KMS-11 (cell line): ENCODE results near the gene DUSP8.
"Not testable (repeated sequence)": the region's sequence is repeated elsewhere in the genome, so short reads cannot be mapped to it uniquely, and the experiment has no call there.

Source experiments
- H2AFZ ChIP-seq: fragments of 200-600 bp; sonication (generic); 2 replicates; pipeline ENCODE4 v1.6.1; 2016; ENCODE audit warnings: antibody characterized with exemption, mixed run types, low read depth
- H3K27ac ChIP-seq: fragments of 200-600 bp; sonication (generic); 2 replicates; pipeline ENCODE4 v1.6.1; 2016; ENCODE audit warnings: mild to moderate bottlenecking, mixed run types
- H3K27me3 ChIP-seq: fragments of 200-600 bp; sonication (generic); 2 replicates; pipeline ENCODE4 v1.6.1; 2017; ENCODE audit warnings: mild to moderate bottlenecking, low read depth, mixed run types, moderate library complexity; ENCODE audit not compliant: insufficient read depth
- H3K36me3 ChIP-seq: fragments of 200-600 bp; sonication (generic); 2 replicates; pipeline ENCODE4 v1.6.1; 2017; ENCODE audit warnings: mild to moderate bottlenecking, mixed run types; ENCODE audit not compliant: insufficient read depth
- H3K4me1 ChIP-seq: fragments of 200-600 bp; sonication (generic); 2 replicates; pipeline ENCODE4 v1.6.1; 2016; ENCODE audit warnings: mild to moderate bottlenecking, low read depth, mixed run types; ENCODE audit not compliant: poor library complexity, severe bottlenecking
- H3K4me2 ChIP-seq: fragments of 200-600 bp; sonication (generic); 2 replicates; pipeline ENCODE4 v1.7.0; 2016; ENCODE audit warnings: mild to moderate bottlenecking, mixed run types
- H3K4me3 ChIP-seq: fragments of 200-600 bp; sonication (generic); IDR thresholded peaks from 2 replicates; pipeline ENCODE4 v1.6.1; 2017; ENCODE audit warnings: low read depth, low read length, mixed read lengths; ENCODE audit not compliant: insufficient read depth
- H3K79me2 ChIP-seq: fragments of 200-600 bp; sonication (generic); 2 replicates; pipeline ENCODE4 v1.6.1; 2016; ENCODE audit warnings: low read depth, mixed run types; ENCODE audit not compliant: insufficient read depth
- H3K9ac ChIP-seq: fragments of 200-600 bp; sonication (generic); 2 replicates; pipeline ENCODE4 v1.6.1; 2016; ENCODE audit warnings: mild to moderate bottlenecking, mixed run types
- H4K20me1 ChIP-seq: fragments of 200-600 bp; sonication (generic); 2 replicates; pipeline ENCODE4 v1.6.1; 2016; ENCODE audit warnings: mild to moderate bottlenecking, mixed run types; ENCODE audit not compliant: insufficient read depth
- CTCF ChIP-seq: fragments of 200-600 bp; sonication (generic); conservative IDR thresholded peaks from 2 replicates; pipeline ENCODE4 v1.6.1; 2017; ENCODE audit warnings: low read depth, mild to moderate bottlenecking, antibody characterized with exemption, low read length, moderate library complexity, mixed read lengths

The DUSP8 gene

GRCh38 chr11:1572197-1573076 is at the start of gene DUSP8:
Gene DUSP8, minus strand, starts transcription at chr11:1572271. Its CDS starts 6,445 bp downstream, at chr11:1565826.
- Histone ChIP-seq H3K4me1 (no peaks in the 10 kb centered on the region), H4K20me1 (no peaks in the 10 kb centered on the region), H3K9ac (peak within 1 kb of the TSS; percentile 47; the same call in 1 of the 2 replicates), H3K36me3 (no peaks in the 10 kb centered on the region), H3K27ac (no peak within 1 kb of the TSS), H3K27me3 (peaks cover 50% of the 10 kb centered on the region), H3K79me2 (no peaks in the 10 kb centered on the region), H3K4me2 (no peak within 1 kb of the TSS), H2AFZ (peak within 1 kb of the TSS; percentile 54; the same call in 1 of the 2 replicates), H3K4me3 (no peak within 1 kb of the TSS)
- no peak for TF ChIP-seq CTCF

GRCh38 chr11:1619449-1619848 is 47.4 kb upstream of the DUSP8 start:
- H3K27me3 ChIP-seq, result peaks cover 86% of the 10 kb centered on the region
- no peak overlapping the region for H2AFZ ChIP-seq
- H3K4me3 ChIP-seq, result no peak overlapping the region
- H3K36me3 ChIP-seq, result no peaks in the 10 kb centered on the region
- no peak overlapping the region for H3K9ac ChIP-seq
- no peak overlapping the region for H3K4me2 ChIP-seq
- H4K20me1 ChIP-seq, result no peaks in the 10 kb centered on the region
- TF ChIP-seq CTCF, result no peak
- no peaks in the 10 kb centered on the region for H3K4me1 ChIP-seq
- H3K27ac ChIP-seq, result no peak overlapping the region
- no peaks in the 10 kb centered on the region for H3K79me2 ChIP-seq

- H3K27me3 ChIP-seq, result peaks cover 88% of the 10 kb centered on the region
- no peak overlapping the region for H3K9ac ChIP-seq
- TF ChIP-seq CTCF, result no peak
- H3K79me2 ChIP-seq, result no peaks in the 10 kb centered on the region
- H3K36me3 ChIP-seq, result no peaks in the 10 kb centered on the region
- no peak overlapping the region for H3K4me2 ChIP-seq
- no peak overlapping the region for H3K27ac ChIP-seq
- H2AFZ ChIP-seq, result no peak overlapping the region
- H3K4me1 ChIP-seq, result no peaks in the 10 kb centered on the region
- no peak overlapping the region for H3K4me3 ChIP-seq
- H4K20me1 ChIP-seq, result no peaks in the 10 kb centered on the region
These were observed 46.2 kb upstream of the DUSP8 start for GRCh38 chr11:1618231-1618630.

- H3K9ac ChIP-seq, result no peak within 1 kb of the TSS
- no peak within 1 kb of the TSS for H3K4me2 ChIP-seq
- H3K36me3 ChIP-seq, result no peaks in the 10 kb centered on the region
- H3K27me3 ChIP-seq, result peaks cover 83% of the 10 kb centered on the region
- no peak within 1 kb of the TSS for H3K27ac ChIP-seq
- H3K4me1 ChIP-seq, result peaks cover 8% of the 10 kb centered on the region
- no peak within 1 kb of the TSS for H3K4me3 ChIP-seq
- no peak for TF ChIP-seq CTCF
- H2AFZ ChIP-seq, result no peak within 1 kb of the TSS
- H3K79me2 ChIP-seq, result no peaks in the 10 kb centered on the region
- no peaks in the 10 kb centered on the region for H4K20me1 ChIP-seq
These were observed 36.3 kb upstream of the DUSP8 start, which contains the start of gene KRTAP5-3 for GRCh38 chr11:1608363-1608762. Gene KRTAP5-3, minus strand, starts transcription at chr11:1608463. Its CDS starts 78 bp downstream, at chr11:1608385.

- H3K4me1 ChIP-seq, H3K36me3 ChIP-seq, H3K27ac ChIP-seq, H3K4me3 ChIP-seq, H4K20me1 ChIP-seq, H3K79me2 ChIP-seq, H3K9ac ChIP-seq, H2AFZ ChIP-seq, H3K4me2 ChIP-seq: not testable (repeated sequence)
- peaks cover 83% of the 10 kb centered on the region for H3K27me3 ChIP-seq
These were observed 35.8 kb upstream of the DUSP8 start for GRCh38 chr11:1607901-1608300.

- peaks cover 85% of the 10 kb centered on the region for H3K27me3 ChIP-seq
- not testable (repeated sequence) for H3K4me2 ChIP-seq, H3K27ac ChIP-seq, H3K36me3 ChIP-seq, H4K20me1 ChIP-seq, H3K4me3 ChIP-seq, H2AFZ ChIP-seq, H3K9ac ChIP-seq, H3K79me2 ChIP-seq, H3K4me1 ChIP-seq
These were observed 35.2 kb upstream of the DUSP8 start for GRCh38 chr11:1607156-1607845.
